Measurements from ENCODE around the gene TMEM119. TPM values are rescaled to one million over a fixed set of nuclear protein-coding genes. Genes with fewer than 3 reads are reported as not detected.

TMEM119 gene
- total and polyA plus RNA-seq, 9 of the 15 experiments (the other 6 are each of a cell fraction or from before 2014, with no cell fraction given) = 0.18 TPM; not detected in 8

GRCh38 chr12:108622421-108622820 lies 24.5 kb upstream of the TMEM119 start:
- POLR2A ChIA-PET = no interaction called here
- no peak overlapping the region; the same call in 2 of the 3 replicates for H3K27ac ChIP-seq (ENCODE audit: extremely low read depth, low read depth, low read length)
- no peaks in the 10 kb centered on the region for H3K79me2 ChIP-seq (ENCODE audit: control insufficient read depth, insufficient read depth, low read length)
- H3K4me2 ChIP-seq (ENCODE audit: insufficient read depth, low read length) = no peak overlapping the region
- in situ Hi-C loops (cut with MboI) = no loop called here
- ATAC-seq (peak; percentile 57), FAIRE-seq (peak; percentile 42), DNase-seq (ENCODE audit: extremely low read depth in 1 of 4, low spot score in 3 of 4) (peak in 3 of 4 experiments; percentile 36 to 53 (median 47))
- H3K9me3 ChIP-seq (replicated peaks; ENCODE audit: control insufficient read depth, insufficient read depth, low read depth, low read length) = no peaks in the 10 kb centered on the region
- H4K20me1 ChIP-seq (replicated peaks; ENCODE audit: control insufficient read depth, insufficient read depth, low read length) = no peaks in the 10 kb centered on the region
- peak overlapping the region in 1 of 2 experiments; percentile 71; a peak in 2 of 4 replicates for H3K9ac ChIP-seq (ENCODE audit: insufficient read depth in 1 of 2, low read depth in 2 of 2, low read length in 2 of 2)
- peak overlapping the region; percentile 37 for H2AFZ ChIP-seq (ENCODE audit: low read depth, low read length)
- H3K9me1 ChIP-seq (ENCODE audit: control insufficient read depth, insufficient read depth, low read length) = no peaks in the 10 kb centered on the region
- CTCF ChIA-PET (ENCODE audit: low intra/inter-chr PET ratio) = no interaction called here
- H3K4me3 ChIP-seq = no peak overlapping the region
- H3K27me3 ChIP-seq (ENCODE audit: control insufficient read depth in 2 of 2, insufficient read depth in 2 of 2, low read length in 2 of 2) = no peaks in the 10 kb centered on the region
- H3K4me1 ChIP-seq (replicated peaks in 1 of 2; ENCODE audit: control insufficient read depth in 2 of 2, insufficient read depth in 2 of 2, low read length in 2 of 2) = peaks cover 22 to 27% of the 10 kb centered on the region in 2 experiments
- 13% methylated on average over 3 of the region's 4 CpGs for WGBS (ENCODE audit: insufficient coverage, low coverage, missing lambda C conversion rate)
- no TSS peak for BruUV-seq (replicated peaks)
- intact Hi-C loops (cut with micrococcal nuclease) = no loop called here
- H3K36me3 ChIP-seq (ENCODE audit: control insufficient read depth, insufficient read depth, low read length) = no peaks in the 10 kb centered on the region
- TF ChIP-seq ZNF282 (CRISPR knock-in tag; IDR thresholded peaks at IDR 0.05) = no peak
- TF ChIP-seq FOXJ2 (tag; IDR thresholded peaks at IDR 0.05) = no peak
- no peak for TF ChIP-seq SMC3 (conservative IDR thresholded peaks at IDR 0.05; ENCODE audit: insufficient read depth, low read depth, low read length)
- no peak for TF ChIP-seq RERE (CRISPR knock-in tag; IDR thresholded peaks at IDR 0.05; ENCODE audit: borderline replicate concordance)
- 0 out of 2 replicates have a peak, but pooled peaks have one; percentile 37 for TF ChIP-seq ETV1 (tag; conservative IDR thresholded peaks at IDR 0.05; ENCODE audit: low read depth)
- no peak for TF ChIP-seq RFX7 (CRISPR knock-in tag; IDR thresholded peaks at IDR 0.05)
- no peak for TF ChIP-seq HNRNPK (IDR thresholded peaks at IDR 0.05; ENCODE audit: low read depth, low read length, poor library complexity, severe bottlenecking)
- TF ChIP-seq ZNF699 (CRISPR knock-in tag; IDR thresholded peaks at IDR 0.05; ENCODE audit: insufficient replicate concordance) = no peak
- TF ChIP-seq CCNT2 (IDR thresholded peaks at IDR 0.05; ENCODE audit: borderline replicate concordance, extremely low read depth, insufficient read length, low read depth, low read length) = no peak
- TF ChIP-seq GABPB2 (CRISPR knock-in tag; conservative IDR thresholded peaks at IDR 0.05) = no peak
